Kidney (tissue), 14 donors: Measurements from ENCODE around the gene PLA2G2F. TPM values are rescaled to one million over a fixed set of nuclear protein-coding genes. Genes with fewer than 3 reads are reported as not detected.

Source experiments
- DNase-seq, 5 donors: peaks; one replicate each; pipeline ENCODE4 v3.0.0-alpha.2; 2013 to 2020
- FAIRE-seq: peaks from 2 replicates; lab custom pipeline; 2012; peaks lifted over from hg19 to GRCh38; lab: Jason Lieb, UNC
- H3K27ac ChIP-seq, 2 donors: one replicate each; pipeline ENCODE4 v1.7.0; 2013; ENCODE audit warnings: low read depth in 2 of 2, low read length in 2 of 2, inconsistent platforms in 1 of 2
- H3K27me3 ChIP-seq: one replicate; pipeline ENCODE4 v1.7.1; 2013; ENCODE audit warnings: low read length, inconsistent platforms; ENCODE audit not compliant: control insufficient read depth, insufficient read depth
- H3K36me3 ChIP-seq, 3 donors: one replicate each; pipeline versions ENCODE4 v1.7.0 to v1.7.1; 2013; ENCODE audit warnings: low read length in 3 of 3, control low read depth in 1 of 3, inconsistent platforms in 1 of 3; ENCODE audit not compliant: insufficient read depth in 3 of 3, control insufficient read depth in 2 of 3
- H3K4me1 ChIP-seq, 3 donors: one replicate each; pipeline versions ENCODE4 v1.7.0 to v1.7.1; 2013; ENCODE audit warnings: low read length in 3 of 3, inconsistent platforms in 1 of 3, low read depth in 1 of 3; ENCODE audit not compliant: control insufficient read depth in 2 of 3, insufficient read depth in 2 of 3
- H3K4me3 ChIP-seq, 3 donors: one replicate each; pipeline versions ENCODE4 v1.7.0 to v1.8.1; 2013; ENCODE audit warnings: low read length in 3 of 3, control low read depth in 1 of 3, inconsistent platforms in 1 of 3
- H3K9ac ChIP-seq, 3 donors: one replicate each; pipeline versions ENCODE4 v1.7.0 to v1.7.1; 2013; ENCODE audit warnings: low read length in 3 of 3, control low read depth in 1 of 3, inconsistent platforms in 1 of 3
- H3K9me3 ChIP-seq, 3 donors: one replicate each; pipeline versions ENCODE4 v1.7.0 to v1.7.1; 2013; ENCODE audit warnings: low read length in 3 of 3, control low read depth in 1 of 3, inconsistent platforms in 1 of 3; ENCODE audit not compliant: control insufficient read depth in 2 of 3, insufficient read depth in 1 of 3
- CTCF ChIP-seq: IDR thresholded peaks from 3 replicates; pipeline ENCODE4 v1.5.1; 2012; ENCODE audit warnings: mild to moderate bottlenecking, moderate library complexity, borderline replicate concordance; ENCODE audit not compliant: insufficient read depth; ENCODE audit errors: extremely low read depth
- intact Hi-C: fragments of 100-400 bp; cut with DNase I; formaldehyde crosslinking; loops from one replicate; pipeline ENCODE4 v1.11.1; 2022
- polyA plus RNA-seq: library from polyadenylated mRNA; stranded (reverse); fragments of 350-450 nt; fragmentation: Illumina TruSeq; extraction: RNeasy Lipid Tissue Mini Kit (QIAGEN cat#74804); gene quantifications from one replicate; pipeline ENCODE4 v1.2.3, GENCODE V29; 2014; ENCODE audit warnings: low read depth, low replicate concordance; ENCODE audit not compliant: insufficient read depth
- total RNA-seq: library from RNA; stranded (reverse); fragmentation: NEBNext Ultra II Directional; extraction: Animal tissue kit (Norgen Biotek cat#: 25700); gene quantifications from one replicate; pipeline ENCODE4 v1.2.1, GENCODE V29; 2021
- donor health status: control.
- donor health status: control.
- donor health status: control.
- donor health status: control.
- donor health status: control.
- donor health status: DM: yes; HTN: yes; CAD: no.
- donor health status: Normal renal cell carcinoma (clear cell type).

PLA2G2F gene
- total and polyA plus RNA-seq, 2 donors from 2014 or later: not detected

DNA sequence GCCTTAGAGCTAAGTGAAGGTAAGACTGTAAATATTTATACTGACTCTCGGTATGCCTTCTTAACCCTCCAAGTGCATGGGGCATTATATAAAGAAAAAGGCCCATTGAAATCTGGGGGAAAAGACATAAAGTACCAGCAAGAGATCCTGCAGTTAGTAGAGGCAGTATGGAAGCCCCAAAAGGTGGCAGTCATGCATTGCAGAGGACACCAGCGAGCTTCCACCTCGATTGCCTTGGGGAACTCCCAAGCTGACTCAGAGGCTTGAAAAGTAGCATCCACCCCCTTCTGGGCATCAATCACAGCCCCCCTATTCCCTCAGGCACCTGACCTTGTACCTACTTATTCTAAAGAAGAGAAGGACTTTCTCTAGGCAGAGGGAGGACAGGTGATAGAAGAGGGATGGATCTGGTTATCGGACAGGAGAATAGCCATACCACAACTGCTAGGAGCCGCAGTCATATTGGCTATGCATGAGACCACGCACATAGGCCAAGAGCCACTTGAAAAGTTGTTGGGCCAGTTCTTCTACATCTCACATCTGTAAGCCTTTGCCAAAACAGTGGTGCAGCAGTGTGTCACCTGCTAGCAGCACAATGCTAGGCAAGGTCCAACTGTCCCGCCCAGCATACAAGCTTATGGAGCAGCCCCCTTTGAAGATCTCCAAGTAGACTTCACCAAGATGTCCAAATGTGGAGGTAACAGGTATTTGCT lies 19.4 kb downstream of the PLA2G2F start:
- DNase-seq (peak in 1 of 5 donors; percentile 13), FAIRE-seq (no peak)
- Histone ChIP-seq H3K4me1 (no peaks in the 10 kb centered on the region), H3K36me3 (no peaks in the 10 kb centered on the region), H3K9ac (no peak overlapping the region), H3K4me3 (no peak overlapping the region), H3K27me3 (no peaks in the 10 kb centered on the region), H3K27ac (no peak overlapping the region), H3K9me3 (peaks cover 0 to 21% (median 2%) of the 10 kb centered on the region in 3 donors)
- no peak for TF ChIP-seq CTCF
- intact Hi-C loops: no loop called here

GRCh38 chr1:20160034-20160433 lies 20.9 kb downstream of the PLA2G2F start:
- Histone ChIP-seq H3K9me3 (peaks cover 0 to 21% (median 2%) of the 10 kb centered on the region in 3 donors), H3K4me3 (no peak overlapping the region), H3K27me3 (no peaks in the 10 kb centered on the region), H3K27ac (no peak overlapping the region), H3K36me3 (no peaks in the 10 kb centered on the region), H3K9ac (no peak overlapping the region), H3K4me1 (peaks cover 0 to 2% (median 0%) of the 10 kb centered on the region in 3 donors)
- intact Hi-C loops: no loop called here
- TF ChIP-seq CTCF: no peak
- FAIRE-seq: no peak
- DNase-seq: peak in 1 of 5 donors; percentile 8

DNA sequence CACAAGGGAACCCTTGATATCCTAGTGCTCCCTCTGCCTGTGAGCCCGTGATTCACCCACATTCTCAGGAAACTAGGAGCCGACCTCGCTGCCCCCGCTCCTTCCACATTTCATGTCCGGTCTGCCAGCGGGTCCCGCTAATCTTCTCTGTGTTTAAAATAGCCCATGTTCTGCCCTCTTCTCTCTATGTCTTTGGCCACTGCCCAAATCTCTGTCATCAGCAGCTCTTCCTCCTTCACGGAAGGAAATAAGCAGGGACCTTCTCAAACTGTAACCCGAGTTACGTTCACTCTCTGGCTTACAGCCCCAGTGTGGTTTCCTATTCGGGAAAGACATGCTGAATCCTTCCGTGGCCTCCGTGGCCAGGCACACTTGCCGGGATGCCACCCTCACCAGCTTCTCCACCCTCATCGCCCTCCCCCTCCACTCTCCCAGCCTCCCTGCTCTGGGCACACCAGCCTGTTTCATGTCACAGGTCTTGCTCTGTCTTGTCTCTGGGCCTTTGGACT lies 25.6 kb downstream of the PLA2G2F start:
- H3K4me3 ChIP-seq: no peak overlapping the region
- no peak for FAIRE-seq
- no peaks in the 10 kb centered on the region for H3K27me3 ChIP-seq
- no peak overlapping the region for H3K27ac ChIP-seq
- H3K36me3 ChIP-seq: no peaks in the 10 kb centered on the region
- peak in 2 of 5 donors; percentile 46 to 65 for DNase-seq
- TF ChIP-seq CTCF: no peak
- peaks cover 0 to 11% (median 2%) of the 10 kb centered on the region in 3 donors for H3K9me3 ChIP-seq
- intact Hi-C loops: no loop called here
- H3K9ac ChIP-seq: no peak overlapping the region
- peaks cover 0 to 5% (median 0%) of the 10 kb centered on the region in 3 donors for H3K4me1 ChIP-seq
